ENCODE data around the gene TUT7. TPM values are rescaled to one million over a fixed set of nuclear protein-coding genes. Genes with fewer than 3 reads are reported as not detected.
"Not testable (repeated sequence)": the region's sequence is repeated elsewhere in the genome, so short reads cannot be mapped to it uniquely, and the experiment has no call there.

The TUT7 gene
- total RNA-seq, 1 donor from 2014 or later, result 15.0 TPM

- DNase-seq, result no peak
- H3K4me3 ChIP-seq, result no peak overlapping the region
- H3K9me3 ChIP-seq (replicated peaks), result no peaks in the 10 kb centered on the region
- intact Hi-C loops (cut with micrococcal nuclease), result no loop called here
- H3K36me3 ChIP-seq, result peaks cover 85% of the 10 kb centered on the region
- no peaks in the 10 kb centered on the region for H3K4me1 ChIP-seq
- no peaks in the 10 kb centered on the region for H3K27me3 ChIP-seq (ENCODE audit: low read depth)
- no peak overlapping the region for H3K27ac ChIP-seq (replicated peaks)
- TF ChIP-seq CTCF (IDR thresholded peaks at IDR 0.05; ENCODE audit: borderline replicate concordance), result no peak
Measured at GRCh38 chr9:86315078-86315477, 39.1 kb downstream of the TUT7 start.

- H3K4me1 ChIP-seq; DNase-seq; H3K27ac ChIP-seq (replicated peaks); H3K4me3 ChIP-seq; intact Hi-C loops (cut with micrococcal nuclease); H3K27me3 ChIP-seq (ENCODE audit: low read depth); H3K9me3 ChIP-seq (replicated peaks): not testable (repeated sequence)
- H3K36me3 ChIP-seq, result peaks cover 85% of the 10 kb centered on the region
Measured at GRCh38 chr9:86312959-86313358, 41.3 kb downstream of the TUT7 start.

GRCh38 chr9:86308687-86309086, 45.5 kb downstream of the TUT7 start:
- intact Hi-C loops (cut with micrococcal nuclease), result no loop called here
- H3K27me3 ChIP-seq (ENCODE audit: low read depth), result no peaks in the 10 kb centered on the region
- no peak for TF ChIP-seq CTCF (IDR thresholded peaks at IDR 0.05; ENCODE audit: borderline replicate concordance)
- peaks cover 84% of the 10 kb centered on the region for H3K36me3 ChIP-seq
- H3K9me3 ChIP-seq (replicated peaks), result no peaks in the 10 kb centered on the region
- no peak overlapping the region for H3K4me3 ChIP-seq
- no peak overlapping the region for H3K27ac ChIP-seq (replicated peaks)
- H3K4me1 ChIP-seq, result no peaks in the 10 kb centered on the region
- no peak for DNase-seq

GRCh38 chr9:86304236-86304730, 49.9 kb downstream of the TUT7 start:
- intact Hi-C loops (cut with micrococcal nuclease), result no loop called here
- peaks cover 99% of the 10 kb centered on the region for H3K36me3 ChIP-seq
- H3K4me1 ChIP-seq, result no peaks in the 10 kb centered on the region
- no peaks in the 10 kb centered on the region for H3K9me3 ChIP-seq (replicated peaks)
- no peak for TF ChIP-seq CTCF (IDR thresholded peaks at IDR 0.05; ENCODE audit: borderline replicate concordance)
- no peak overlapping the region for H3K27ac ChIP-seq (replicated peaks)
- no peak for DNase-seq
- H3K4me3 ChIP-seq, result no peak overlapping the region
- no peaks in the 10 kb centered on the region for H3K27me3 ChIP-seq (ENCODE audit: low read depth)

- Histone ChIP-seq H3K27me3 (ENCODE audit: low read depth) (no peaks in the 10 kb centered on the region), H3K4me1 (no peaks in the 10 kb centered on the region), H3K4me3 (no peak overlapping the region), H3K9me3 (replicated peaks) (no peaks in the 10 kb centered on the region), H3K27ac (replicated peaks) (no peak overlapping the region), H3K36me3 (peaks cover 99% of the 10 kb centered on the region)
- TF ChIP-seq CTCF (IDR thresholded peaks at IDR 0.05; ENCODE audit: borderline replicate concordance), result no peak
- DNase-seq, result no peak
- intact Hi-C loops (cut with micrococcal nuclease), result no loop called here
Measured at GRCh38 chr9:86303316-86303975, 50.8 kb downstream of the TUT7 start.

GRCh38 chr9:86301686-86302085, 52.5 kb downstream of the TUT7 start:
- intact Hi-C loops (cut with micrococcal nuclease), result no loop called here
- Histone ChIP-seq H3K4me1 (no peaks in the 10 kb centered on the region), H3K27me3 (ENCODE audit: low read depth) (no peaks in the 10 kb centered on the region), H3K9me3 (replicated peaks) (no peaks in the 10 kb centered on the region), H3K4me3 (no peak overlapping the region), H3K27ac (replicated peaks) (no peak overlapping the region), H3K36me3 (peaks cover 98% of the 10 kb centered on the region)
- no peak for DNase-seq
- TF ChIP-seq CTCF (IDR thresholded peaks at IDR 0.05; ENCODE audit: borderline replicate concordance), result no peak

All from left ventricle myocardium inferior (tissue), 1 donor.